NAMALWA (cell line): Measurements from ENCODE around the gene TNIK.
"Not testable (repeated sequence)": the region's sequence is repeated elsewhere in the genome, so short reads cannot be mapped to it uniquely, and the experiment has no call there.

Experiments
- DNase-seq: peaks from one replicate; pipeline ENCODE4 v3.0.0-alpha.2; 2015; ENCODE audit warnings: low spot score

Gene TNIK

DNA sequence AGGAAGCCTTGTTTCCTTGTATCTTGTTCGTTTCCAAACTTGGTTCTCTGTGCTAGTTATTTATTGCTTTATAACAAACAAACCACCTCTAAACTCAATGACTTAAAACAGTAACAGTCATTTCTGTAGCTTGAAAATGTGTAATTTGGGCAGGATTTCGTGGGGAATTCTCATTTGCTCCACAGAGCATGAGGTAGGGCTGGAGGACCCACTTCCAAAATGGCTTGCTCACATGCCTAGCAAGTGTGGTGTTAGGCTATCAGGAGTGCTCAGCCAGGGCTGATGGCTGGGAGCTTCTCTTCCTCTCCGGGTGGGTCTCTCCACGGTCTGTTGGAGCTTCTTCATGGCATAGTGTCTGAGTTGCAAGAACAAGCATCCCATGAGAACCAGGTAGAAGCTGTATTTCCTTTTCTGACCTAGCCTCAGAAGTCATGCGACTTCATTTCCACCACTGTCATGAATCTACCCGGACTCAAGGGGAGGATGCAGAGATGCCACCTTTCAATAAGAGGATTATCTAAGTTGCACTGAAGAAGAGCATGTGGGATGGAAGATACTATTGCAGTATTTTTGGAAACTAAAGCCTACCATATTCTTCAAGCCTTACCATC is 8.2 kb upstream of the TNIK start:
- no peak for DNase-seq

- DNase-seq = no peak
Observed at GRCh38 chr3:171465763-171466162, 5.6 kb upstream of the TNIK start.

DNA sequence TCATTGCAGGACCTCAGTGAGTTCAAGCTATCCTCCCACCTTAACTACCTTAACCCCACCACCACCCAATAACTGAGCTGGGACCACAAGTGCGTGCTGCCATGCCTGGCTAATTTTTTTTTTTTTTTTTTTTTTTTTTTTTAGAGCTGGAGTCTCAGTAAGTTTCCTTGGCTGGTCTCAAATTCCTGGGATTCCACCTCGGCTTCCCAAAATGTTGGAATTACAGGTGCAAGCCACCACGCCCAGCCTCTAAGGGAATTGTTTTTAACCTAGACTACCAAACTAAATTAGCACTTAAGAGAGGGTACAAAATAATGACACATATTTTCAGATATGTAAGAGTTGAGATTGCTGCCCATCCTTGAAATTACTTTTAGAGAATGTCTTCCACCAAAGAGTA is 4.3 kb upstream of the TNIK start:
- no peak for DNase-seq

DNA sequence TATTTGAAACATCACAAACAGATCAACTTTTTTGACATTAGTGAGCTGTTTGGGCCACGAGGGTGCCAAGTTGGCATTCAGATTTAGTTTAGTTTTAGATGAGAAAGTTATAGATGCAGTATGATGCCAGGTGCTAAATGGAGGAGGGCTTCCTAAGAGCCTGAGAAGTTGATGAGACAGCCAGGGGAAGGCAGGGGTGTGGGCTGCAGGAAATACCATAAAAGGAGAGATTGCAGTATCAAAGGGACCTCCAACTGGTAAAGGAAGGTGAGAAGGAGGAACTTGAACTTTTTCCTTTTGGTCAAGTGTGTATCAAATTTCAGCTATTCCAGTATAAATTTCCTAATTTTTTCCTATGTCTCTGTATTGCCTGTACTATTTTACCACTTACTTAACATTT is 2.0 kb upstream of the TNIK start:
- DNase-seq = no peak

- DNase-seq = no peak
Observed at GRCh38 chr3:171461525-171461917, 1.3 kb upstream of the TNIK start.

DNA sequence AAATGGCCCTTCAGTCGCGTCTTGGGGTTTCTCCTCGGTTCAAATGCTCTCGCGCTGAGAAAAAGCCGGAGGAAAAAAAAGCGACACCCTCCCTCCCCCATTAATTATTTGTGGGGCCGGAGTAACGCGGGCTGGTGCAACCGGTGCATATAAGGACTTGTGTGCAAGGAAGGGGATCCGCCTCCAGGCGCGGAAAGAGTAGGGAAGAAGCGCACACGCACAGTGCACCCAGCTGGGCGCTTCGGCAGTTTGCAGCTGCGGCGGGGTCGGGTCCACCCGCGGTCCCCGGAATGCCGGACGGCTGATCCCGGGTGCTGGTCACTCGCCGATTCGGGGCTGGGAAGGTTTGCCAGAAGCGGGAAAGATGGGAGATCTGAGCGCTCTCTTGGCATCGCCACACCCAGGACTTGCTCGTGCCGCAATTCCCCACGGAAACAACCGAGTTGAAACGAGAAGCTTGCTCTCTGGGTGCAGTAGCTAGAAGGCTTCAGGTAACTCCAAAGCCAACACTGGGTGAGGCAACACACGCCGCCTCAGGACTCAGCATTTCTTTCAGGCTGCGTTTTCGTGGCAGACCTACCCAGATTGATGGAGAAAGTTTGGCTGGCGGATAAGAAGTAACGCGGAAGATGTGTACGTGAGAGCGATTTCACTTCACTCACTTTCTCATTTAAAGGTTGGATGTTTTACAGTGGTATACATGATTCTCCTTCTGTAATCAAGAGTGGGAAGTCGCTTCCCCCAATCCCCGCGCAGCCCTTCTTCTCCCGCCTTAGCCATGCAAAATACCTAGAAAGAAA is 720 bp upstream of the TNIK start:
- no peak for DNase-seq

- no peak for DNase-seq
Observed at GRCh38 chr3:171459137-171459941, 866 bp downstream of the TNIK start.

DNA sequence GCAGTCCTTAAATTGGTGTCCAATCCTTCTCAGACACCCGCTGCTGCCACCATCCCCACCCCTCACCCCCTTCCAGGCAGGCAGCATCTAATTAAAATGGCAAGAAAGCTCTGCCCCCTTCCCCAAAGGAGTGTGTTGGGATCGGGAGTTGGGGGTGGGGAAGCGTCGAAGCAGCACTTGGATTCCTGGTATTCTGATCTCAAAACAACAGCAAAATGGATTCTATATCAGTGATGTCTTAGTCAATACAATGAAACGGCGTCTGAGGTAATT is 1.4 kb downstream of the TNIK start:
- no peak for DNase-seq

GRCh38 chr3:171458071-171458863 is 1.9 kb downstream of the TNIK start:
- no peak for DNase-seq

GRCh38 chr3:171457607-171458061 is 2.6 kb downstream of the TNIK start:
- no peak for DNase-seq

DNA sequence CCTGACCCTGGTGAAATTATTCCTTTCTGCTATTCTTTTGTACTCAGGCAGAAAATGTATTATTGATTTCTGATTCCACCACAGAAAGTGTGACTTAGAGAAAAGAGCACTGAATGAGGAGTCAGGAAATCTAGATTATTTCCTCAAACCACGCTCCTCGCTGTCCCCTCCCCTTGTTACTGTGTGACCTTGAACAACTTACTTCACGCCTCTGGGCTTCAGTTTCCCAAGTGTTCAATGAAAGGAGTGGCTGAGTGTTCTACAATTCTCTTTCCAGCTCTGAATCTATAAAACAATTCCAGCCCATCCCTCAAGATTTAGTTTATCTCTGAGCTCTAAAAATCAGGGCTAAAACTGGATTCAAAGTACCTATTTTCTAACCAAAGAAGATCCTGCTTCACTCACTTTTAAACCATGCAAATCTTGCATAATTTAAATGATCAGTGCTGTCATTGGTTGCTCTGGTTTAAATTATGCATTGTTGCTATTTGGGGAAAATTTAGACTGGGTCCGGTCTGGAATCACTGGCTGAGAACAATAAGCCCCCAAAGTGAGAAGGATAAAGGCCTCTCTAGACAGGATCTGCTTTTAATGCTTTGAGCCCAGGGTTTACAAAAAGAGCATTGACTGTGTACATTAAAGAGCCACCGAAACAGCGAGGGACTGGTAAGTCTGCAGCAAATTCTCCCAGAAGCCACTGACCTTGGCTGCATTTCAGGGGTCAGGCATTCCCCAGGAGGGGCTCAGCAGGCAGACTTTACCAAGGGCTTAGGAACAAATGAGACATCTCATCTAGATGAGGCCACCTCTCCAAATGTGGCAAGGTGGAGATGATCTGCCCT is 3.2 kb downstream of the TNIK start:
- DNase-seq = no peak

DNA sequence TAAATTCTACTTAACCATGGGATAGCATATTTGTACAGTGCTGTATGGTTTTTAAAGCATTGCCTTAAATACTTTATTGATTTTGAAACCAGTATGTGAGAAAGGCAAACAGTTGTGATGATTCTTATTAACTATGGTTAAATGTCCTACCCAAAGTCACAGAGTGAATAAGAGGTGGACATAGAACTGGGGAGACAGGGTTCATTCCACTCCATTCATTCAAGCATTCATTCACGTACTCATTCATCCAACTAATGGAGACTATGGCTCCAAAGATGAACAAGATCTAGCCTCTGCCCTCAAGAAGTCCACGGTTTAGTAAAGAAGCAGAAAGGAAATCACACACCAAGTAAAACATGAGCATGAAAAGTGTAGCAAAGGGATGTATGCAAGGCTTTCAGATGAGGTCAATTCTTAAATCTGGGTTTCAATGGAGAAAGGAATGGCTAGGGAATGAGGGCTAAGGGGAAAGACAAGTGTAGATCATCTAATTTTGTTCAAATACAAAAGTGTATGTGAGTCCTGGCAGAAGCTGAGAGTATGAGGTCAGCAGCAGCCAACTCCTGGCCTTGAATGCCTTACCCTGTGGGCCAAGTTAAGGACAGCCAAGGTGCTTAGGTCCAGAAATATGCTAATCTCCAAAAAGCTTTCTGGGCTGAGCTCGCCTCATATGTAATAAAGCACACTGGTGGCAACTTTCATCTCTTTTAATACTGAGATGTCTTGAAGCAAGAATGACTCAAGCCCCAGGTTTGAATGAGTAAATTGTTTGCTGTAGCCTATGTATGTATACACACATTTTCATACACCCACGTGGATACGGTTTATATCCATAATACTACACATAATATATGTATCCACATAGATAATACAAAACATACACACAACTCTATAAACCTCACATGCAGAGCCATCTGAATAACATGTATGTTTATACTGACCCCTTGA is 4.3 kb downstream of the TNIK start:
- DNase-seq = no peak

- no peak for DNase-seq
Observed at GRCh38 chr3:171454041-171454440, 6.2 kb downstream of the TNIK start.

GRCh38 chr3:171453180-171453886 is 6.9 kb downstream of the TNIK start:
- peak; percentile 9 for DNase-seq

DNA sequence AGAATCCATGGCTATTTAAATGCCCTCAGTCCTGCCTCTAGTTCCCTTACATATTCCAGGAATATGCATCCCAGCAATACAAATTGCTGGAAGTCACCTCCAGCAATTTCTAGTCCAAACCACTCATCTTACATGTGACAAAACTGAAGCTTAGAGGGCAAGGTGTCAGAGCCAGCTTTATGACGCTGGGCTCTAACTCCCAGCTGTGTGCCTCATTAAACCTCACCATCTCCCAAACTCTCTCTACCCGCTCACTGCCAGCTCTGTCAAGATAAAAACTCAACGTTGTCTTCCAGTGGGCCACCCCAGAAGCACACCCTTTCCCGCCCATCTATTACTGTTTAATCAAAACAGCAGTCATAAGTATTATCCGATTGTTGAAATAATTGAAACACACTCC is 7.9 kb downstream of the TNIK start:
- no peak for DNase-seq

DNA sequence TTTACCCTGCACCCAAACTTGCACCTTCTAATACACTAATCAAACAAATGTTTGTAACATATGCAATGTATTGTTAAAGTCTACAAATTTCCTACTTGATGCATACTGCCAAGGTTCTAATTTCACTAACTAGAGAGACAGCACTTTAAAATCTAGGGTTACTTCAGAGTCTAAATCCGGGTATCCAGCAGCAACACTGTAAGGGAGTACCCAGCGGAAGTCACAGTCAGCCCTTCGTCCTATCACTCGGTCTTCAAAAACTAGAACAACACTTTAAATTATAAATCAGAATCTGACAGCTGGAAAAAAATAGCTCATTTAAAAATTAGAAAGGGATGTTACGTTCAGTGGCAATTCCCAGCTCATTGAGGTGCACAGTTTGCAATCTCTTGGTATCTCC is 8.3 kb downstream of the TNIK start:
- DNase-seq = no peak

- DNase-seq = not testable (repeated sequence)
Observed at GRCh38 chr3:171447579-171447891, 12.7 kb downstream of the TNIK start.

DNA sequence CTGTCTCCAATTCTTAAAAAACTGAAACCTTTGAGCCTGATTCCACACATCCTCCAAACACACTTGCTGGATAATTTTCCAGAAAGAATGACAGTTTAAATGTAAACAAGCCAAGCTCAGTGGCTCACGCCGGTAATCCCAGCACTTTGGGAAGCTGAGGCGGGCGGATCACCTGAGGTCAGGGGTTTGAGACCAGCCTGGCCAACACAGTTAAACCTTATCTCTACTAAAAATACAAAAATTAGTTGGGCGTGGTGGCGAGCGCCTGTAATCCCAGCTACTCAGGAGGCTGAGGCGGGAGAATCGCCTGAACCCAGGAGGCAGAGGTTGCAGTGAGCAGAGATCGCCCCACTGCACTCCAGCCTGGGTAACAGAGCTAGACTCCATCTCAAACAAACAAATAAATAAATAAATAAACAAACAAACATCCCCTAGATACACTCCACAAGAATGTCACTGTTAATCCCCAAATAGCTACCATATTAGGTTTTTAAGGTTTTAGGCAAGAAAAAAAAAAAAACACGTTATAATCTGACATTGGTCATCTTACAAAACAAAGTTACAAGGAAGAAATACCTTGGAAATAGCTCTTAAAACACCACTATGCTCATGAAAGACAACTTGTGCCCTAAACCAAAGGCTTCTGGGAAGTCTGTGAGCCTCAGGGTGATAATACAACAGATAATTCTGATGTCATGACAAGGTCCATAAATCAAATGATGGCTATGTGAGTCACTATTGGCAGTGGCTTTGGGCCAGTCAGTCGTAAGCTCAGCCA is 13.2 kb downstream of the TNIK start:
- DNase-seq = no peak

DNA sequence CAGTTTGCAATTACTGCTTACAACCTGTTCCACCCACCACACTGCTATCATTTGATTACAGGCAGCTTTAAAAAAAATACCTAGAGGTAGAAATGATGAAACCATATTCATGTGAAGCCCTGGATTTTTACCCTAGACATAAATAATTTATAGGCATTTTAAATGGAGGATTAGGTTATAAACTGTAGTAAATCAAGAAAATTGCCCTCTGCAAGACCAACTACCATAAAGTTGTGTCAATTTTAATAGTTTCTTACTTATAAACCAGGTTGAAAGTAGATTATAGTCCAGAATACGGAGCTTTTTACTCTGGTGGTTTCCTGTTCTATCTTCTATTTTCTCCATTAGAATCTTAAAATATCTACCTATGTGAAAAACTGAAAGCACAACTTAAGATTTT is 13.9 kb downstream of the TNIK start:
- no peak for DNase-seq
